Loucy (cell line): Measurements from ENCODE around the gene FAM53B.

Experiments used
- H2AFZ ChIP-seq: fragments of 200-600 bp; sonication (generic); 2 replicates; pipeline ENCODE4 v1.6.0; 2016; ENCODE audit warnings: antibody characterized with exemption, mild to moderate bottlenecking, low read length, moderate library complexity
- H3F3A ChIP-seq: fragments of 200-600 bp; 2 replicates; pipeline ENCODE4 v1.6.0; 2016; ENCODE audit warnings: antibody characterized with exemption, low read depth, mild to moderate bottlenecking
- H3K27me3 ChIP-seq: fragments of 200-600 bp; sonication (generic); 2 replicates; pipeline ENCODE4 v1.6.1; 2014; ENCODE audit warnings: low read length, mild to moderate bottlenecking; ENCODE audit not compliant: insufficient read depth, poor library complexity, severe bottlenecking
- H3K36me3 ChIP-seq: fragments of 200-600 bp; sonication (generic); 2 replicates; pipeline ENCODE4 v1.6.1; 2016; ENCODE audit warnings: low read length; ENCODE audit not compliant: insufficient read depth
- H3K4me1 ChIP-seq: fragments of 200-600 bp; sonication (generic); 2 replicates; pipeline ENCODE4 v1.5.1; 2014; ENCODE audit warnings: low read length, mild to moderate bottlenecking; ENCODE audit not compliant: insufficient read depth, poor library complexity, severe bottlenecking
- H3K4me2 ChIP-seq: fragments of 200-600 bp; sonication (generic); 2 replicates; pipeline ENCODE4 v1.6.0; 2014; ENCODE audit warnings: antibody characterized with exemption, low read length, low read depth, mild to moderate bottlenecking; ENCODE audit not compliant: poor library complexity, severe bottlenecking
- H3K4me3 ChIP-seq: fragments of 200-600 bp; sonication (generic); 2 replicates; pipeline ENCODE4 v1.5.1; 2014; ENCODE audit warnings: low read length, mild to moderate bottlenecking, mixed read lengths; ENCODE audit not compliant: poor library complexity, severe bottlenecking
- H3K79me2 ChIP-seq: fragments of 200-600 bp; sonication (generic); 2 replicates; pipeline ENCODE4 v1.6.1; 2014; ENCODE audit warnings: low read length; ENCODE audit not compliant: insufficient read depth
- H3K9ac ChIP-seq: fragments of 200-600 bp; sonication (generic); 2 replicates; pipeline ENCODE4 v1.6.0; 2014; ENCODE audit warnings: mild to moderate bottlenecking, low read depth, low read length, moderate library complexity; ENCODE audit not compliant: poor library complexity, severe bottlenecking
- H3K9me2 ChIP-seq: fragments of 200-600 bp; sonication (generic); replicated peaks from 2 replicates; pipeline ENCODE4 v1.6.1; 2016; ENCODE audit warnings: low read depth, low read length, mixed read lengths
- H3K9me3 ChIP-seq: fragments of 200-600 bp; sonication (generic); 2 replicates; pipeline ENCODE4 v1.6.1; 2014; ENCODE audit warnings: mild to moderate bottlenecking, antibody characterized with exemption, low read length, low read depth; ENCODE audit not compliant: insufficient read depth
- H4K20me1 ChIP-seq: fragments of 200-600 bp; sonication (generic); 2 replicates; pipeline ENCODE4 v1.6.0; 2014; ENCODE audit warnings: antibody characterized with exemption, low read length, mild to moderate bottlenecking; ENCODE audit not compliant: insufficient read depth, poor library complexity, severe bottlenecking
- CTCF ChIP-seq: fragments of 200-600 bp; sonication (generic); conservative IDR thresholded peaks from 2 replicates; pipeline ENCODE4 v1.5.1; 2014; ENCODE audit warnings: mild to moderate bottlenecking, antibody characterized with exemption, low read length
- EZH2phosphoT487 ChIP-seq: fragments of 200-600 bp; IDR thresholded peaks from 2 replicates; pipeline ENCODE4 v1.6.1; 2018; ENCODE audit warnings: antibody characterized with exemption, mild to moderate bottlenecking, moderate library complexity, borderline replicate concordance

The FAM53B gene

GRCh38 chr10:124762281-124762680 is 18.1 kb upstream of the FAM53B start:
- no peaks in the 10 kb centered on the region for H3K4me1 ChIP-seq
- no peaks in the 10 kb centered on the region for H3K9me3 ChIP-seq
- no peaks in the 10 kb centered on the region for H4K20me1 ChIP-seq
- no peaks in the 10 kb centered on the region for H3F3A ChIP-seq
- TF ChIP-seq EZH2phosphoT487 (no peak), CTCF (no peak)
- no peak overlapping the region for H2AFZ ChIP-seq
- no peaks in the 10 kb centered on the region for H3K27me3 ChIP-seq
- no peak overlapping the region for H3K9ac ChIP-seq
- H3K9me2 ChIP-seq, result no peaks in the 10 kb centered on the region
- H3K36me3 ChIP-seq, result peaks cover 24% of the 10 kb centered on the region; the same call in 1 of the 2 replicates
- no peak overlapping the region for H3K4me2 ChIP-seq
- H3K79me2 ChIP-seq, result no peaks in the 10 kb centered on the region
- H3K4me3 ChIP-seq, result no peak overlapping the region

GRCh38 chr10:124756156-124756903 is 12.2 kb upstream of the FAM53B start:
- Histone ChIP-seq H3K36me3 (peaks cover 20% of the 10 kb centered on the region; the same call in 1 of the 2 replicates), H2AFZ (no peak overlapping the region), H3K4me1 (no peaks in the 10 kb centered on the region), H3K27me3 (no peaks in the 10 kb centered on the region), H3K4me2 (no peak overlapping the region), H3K79me2 (no peaks in the 10 kb centered on the region), H3K9me2 (no peaks in the 10 kb centered on the region), H4K20me1 (no peaks in the 10 kb centered on the region), H3K9me3 (no peaks in the 10 kb centered on the region), H3F3A (no peaks in the 10 kb centered on the region), H3K4me3 (no peak overlapping the region), H3K9ac (no peak overlapping the region)
- no peak for TF ChIP-seq EZH2phosphoT487
- no peak for TF ChIP-seq CTCF

GRCh38 chr10:124755581-124755980 is 11.4 kb upstream of the FAM53B start:
- H3K36me3 ChIP-seq, result peaks cover 20% of the 10 kb centered on the region; the same call in 1 of the 2 replicates
- no peaks in the 10 kb centered on the region for H3K27me3 ChIP-seq
- no peaks in the 10 kb centered on the region for H4K20me1 ChIP-seq
- no peak overlapping the region for H3K4me3 ChIP-seq
- no peak for TF ChIP-seq CTCF
- no peak for TF ChIP-seq EZH2phosphoT487
- H3F3A ChIP-seq, result no peaks in the 10 kb centered on the region
- H3K4me2 ChIP-seq, result no peak overlapping the region
- H3K9me3 ChIP-seq, result no peaks in the 10 kb centered on the region
- no peak overlapping the region for H3K9ac ChIP-seq
- H3K4me1 ChIP-seq, result no peaks in the 10 kb centered on the region
- no peaks in the 10 kb centered on the region for H3K79me2 ChIP-seq
- H3K9me2 ChIP-seq, result no peaks in the 10 kb centered on the region
- no peak overlapping the region for H2AFZ ChIP-seq
